Parathyroid adenoma (tissue), 2 donors: Measurements from ENCODE around the gene PROC.

Source experiments
- H2AFZ ChIP-seq: fragments of 300-600 bp; sonication (generic); one replicate; pipeline ENCODE4 v1.7.0; 2017; ENCODE audit warnings: antibody characterized with exemption, mild to moderate bottlenecking
- H3K27ac ChIP-seq: fragments of 300-600 bp; sonication (generic); one replicate; pipeline ENCODE4 v1.7.0; 2017
- H3K27me3 ChIP-seq: fragments of 300-600 bp; sonication (generic); one replicate; pipeline ENCODE4 v1.7.0; 2017; ENCODE audit warnings: low read length; ENCODE audit not compliant: control insufficient read depth, insufficient read depth
- H3K36me3 ChIP-seq: fragments of 300-600 bp; sonication (generic); one replicate; pipeline ENCODE4 v1.7.0; 2017; ENCODE audit warnings: low read length; ENCODE audit not compliant: control insufficient read depth, insufficient read depth
- H3K4me1 ChIP-seq: fragments of 300-600 bp; sonication (generic); one replicate; pipeline ENCODE4 v1.7.0; 2017; ENCODE audit warnings: control low read depth
- H3K4me2 ChIP-seq: fragments of 300-600 bp; sonication (generic); one replicate; pipeline ENCODE4 v1.7.0; 2017; ENCODE audit warnings: low read length
- H3K4me3 ChIP-seq: fragments of 300-600 bp; sonication (generic); one replicate; pipeline ENCODE4 v1.7.0; 2017; ENCODE audit warnings: low read depth, low read length
- H3K79me2 ChIP-seq: fragments of 300-600 bp; sonication (generic); one replicate; pipeline ENCODE4 v1.7.0; 2017; ENCODE audit warnings: control low read depth
- H3K9ac ChIP-seq: fragments of 300-600 bp; sonication (generic); one replicate; pipeline ENCODE4 v1.7.0; 2017; ENCODE audit warnings: mild to moderate bottlenecking
- H3K9me3 ChIP-seq: fragments of 300-600 bp; sonication (generic); one replicate; pipeline ENCODE4 v1.7.0; 2017; ENCODE audit warnings: low read length; ENCODE audit not compliant: control insufficient read depth
- CTCF ChIP-seq: fragments of 300-600 bp; sonication (generic); IDR thresholded peaks from one replicate; pipeline ENCODE4 v1.7.0; 2017; ENCODE audit warnings: antibody characterized with exemption, mild to moderate bottlenecking
- donor health status: primary hyperparathyroidism.

PROC gene

GRCh38 chr2:127411653-127412369 lies 6.4 kb upstream of the PROC start:
- Histone ChIP-seq H3K9ac (no peak overlapping the region), H3K4me1 (peaks cover 10% of the 10 kb centered on the region), H3K36me3 (no peaks in the 10 kb centered on the region), H3K4me3 (no peak overlapping the region), H3K4me2 (no peak overlapping the region), H3K79me2 (no peaks in the 10 kb centered on the region), H2AFZ (no peak overlapping the region), H3K27me3 (no peaks in the 10 kb centered on the region), H3K27ac (no peak overlapping the region), H3K9me3 (no peaks in the 10 kb centered on the region)
- no peak for TF ChIP-seq CTCF

- no peak overlapping the region for H3K4me3 ChIP-seq
- no peaks in the 10 kb centered on the region for H3K9me3 ChIP-seq
- no peak overlapping the region for H3K9ac ChIP-seq
- H3K36me3 ChIP-seq: no peaks in the 10 kb centered on the region
- no peaks in the 10 kb centered on the region for H3K27me3 ChIP-seq
- peaks cover 4% of the 10 kb centered on the region for H3K4me1 ChIP-seq
- no peaks in the 10 kb centered on the region for H3K79me2 ChIP-seq
- H2AFZ ChIP-seq: no peak overlapping the region
- no peak for TF ChIP-seq CTCF
- H3K27ac ChIP-seq: no peak overlapping the region
- no peak overlapping the region for H3K4me2 ChIP-seq
Observed at GRCh38 chr2:127413200-127413599, 5.0 kb upstream of the PROC start.

- Histone ChIP-seq H3K27me3 (no peaks in the 10 kb centered on the region), H3K4me2 (no peak overlapping the region), H3K79me2 (no peaks in the 10 kb centered on the region), H3K9me3 (no peaks in the 10 kb centered on the region), H3K9ac (no peak overlapping the region), H2AFZ (no peak overlapping the region), H3K27ac (no peak overlapping the region), H3K36me3 (no peaks in the 10 kb centered on the region), H3K4me1 (no peaks in the 10 kb centered on the region), H3K4me3 (no peak overlapping the region)
- no peak for TF ChIP-seq CTCF
Observed at GRCh38 chr2:127413782-127414637, 4.2 kb upstream of the PROC start.

DNA sequence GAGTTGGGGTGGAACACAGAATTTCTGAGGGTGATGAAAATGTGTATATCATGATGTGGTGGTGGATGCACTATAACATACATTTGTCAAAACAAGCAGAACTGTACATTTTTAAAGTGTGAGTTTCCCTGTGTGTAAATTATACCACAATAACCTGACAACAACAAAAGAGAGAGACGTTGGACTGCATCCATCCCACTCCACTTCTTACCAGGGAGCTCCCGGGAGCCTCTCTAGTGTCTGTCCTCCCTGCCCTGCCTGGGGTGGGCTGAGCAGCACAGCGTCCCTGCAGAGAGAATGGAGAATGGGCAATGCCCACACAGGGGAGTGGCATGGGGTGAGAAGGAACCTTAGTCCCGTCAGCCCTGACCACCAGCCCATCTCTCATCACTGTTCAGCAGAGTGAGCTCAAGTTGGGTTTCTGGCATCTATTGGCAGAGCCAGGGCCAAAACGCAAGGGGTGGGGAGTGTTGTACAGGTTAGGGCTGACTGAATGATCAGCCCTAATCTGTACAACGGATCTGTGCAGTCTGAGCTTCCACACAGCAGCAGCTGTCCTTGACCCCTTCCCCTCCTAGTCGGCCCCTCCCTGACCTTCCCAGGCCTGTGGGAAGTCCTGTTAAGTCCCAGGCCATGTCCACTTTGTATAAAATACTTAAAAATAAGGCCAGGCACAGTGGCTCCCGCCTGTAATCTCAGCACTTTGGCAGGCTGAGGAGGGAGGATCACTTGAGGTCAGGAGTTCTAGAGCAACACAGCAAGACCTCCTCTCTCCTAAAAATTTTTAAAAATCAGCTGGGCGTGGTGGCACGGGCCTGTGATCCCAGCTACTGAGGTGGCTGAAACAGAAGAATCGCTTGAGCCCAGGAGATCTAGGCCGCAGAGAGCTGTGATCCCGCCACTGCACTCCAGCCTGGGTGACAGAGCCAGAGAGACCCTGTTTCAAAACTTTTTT lies 3.3 kb upstream of the PROC start:
- no peaks in the 10 kb centered on the region for H3K27me3 ChIP-seq
- no peak overlapping the region for H3K9ac ChIP-seq
- H3K4me2 ChIP-seq: no peak overlapping the region
- no peaks in the 10 kb centered on the region for H3K9me3 ChIP-seq
- no peak for TF ChIP-seq CTCF
- H2AFZ ChIP-seq: no peak overlapping the region
- no peaks in the 10 kb centered on the region for H3K36me3 ChIP-seq
- H3K4me1 ChIP-seq: no peaks in the 10 kb centered on the region
- no peaks in the 10 kb centered on the region for H3K79me2 ChIP-seq
- no peak overlapping the region for H3K4me3 ChIP-seq
- no peak overlapping the region for H3K27ac ChIP-seq
